HG03354 (cell line): ENCODE data around the gene RAB4B.
"Not testable (repeated sequence)": the region's sequence is repeated elsewhere in the genome, so short reads cannot be mapped to it uniquely, and the experiment has no call there.

Source experiments
- ATAC-seq: cut with Tn5 transposase; IDR thresholded peaks from one replicate; pipeline ENCODE4 v1.9.1; 2021; ENCODE audit warnings: mild to moderate bottlenecking; ENCODE audit not compliant: unreplicated experiment, poor library complexity, severe bottlenecking

RAB4B gene

GRCh38 chr19:40801426-40802299, 23.6 kb downstream of the RAB4B start:
- no peak for ATAC-seq

- no peak for ATAC-seq
Measured at GRCh38 chr19:40802300-40803169, 24.5 kb downstream of the RAB4B start.

GRCh38 chr19:40803170-40803856, 25.3 kb downstream of the RAB4B start:
- no peak for ATAC-seq

- no peak for ATAC-seq
Measured at GRCh38 chr19:40803857-40804782, 26.1 kb downstream of the RAB4B start.

GRCh38 chr19:40804783-40805242, 26.8 kb downstream of the RAB4B start:
- ATAC-seq: no peak

- ATAC-seq: no peak
Measured at GRCh38 chr19:40805258-40805868, 27.3 kb downstream of the RAB4B start.

- no peak for ATAC-seq
Measured at GRCh38 chr19:40806423-40807146, 28.5 kb downstream of the RAB4B start.

- ATAC-seq: no peak
Measured at GRCh38 chr19:40807147-40808020, 29.3 kb downstream of the RAB4B start.

- no peak for ATAC-seq
Measured at GRCh38 chr19:40808021-40808325, 29.9 kb downstream of the RAB4B start.

- ATAC-seq: no peak
Measured at GRCh38 chr19:40808497-40808896, 30.4 kb downstream of the RAB4B start.

- no peak for ATAC-seq
Measured at GRCh38 chr19:40809358-40810086, 31.5 kb downstream of the RAB4B start.

- ATAC-seq: no peak
Measured at GRCh38 chr19:40810160-40810559, 32.1 kb downstream of the RAB4B start.

- peak; percentile 76 for ATAC-seq
Measured at GRCh38 chr19:40810649-40811408, 32.8 kb downstream of the RAB4B start.

- ATAC-seq: no peak
Measured at GRCh38 chr19:40811478-40812341, 33.7 kb downstream of the RAB4B start.

GRCh38 chr19:40812571-40812970, 34.5 kb downstream of the RAB4B start:
- ATAC-seq: not testable (repeated sequence)
